ENCODE results near the gene FAM156A.
"Not testable (repeated sequence)": the region's sequence is repeated elsewhere in the genome, so short reads cannot be mapped to it uniquely, and the experiment has no call there.

FAM156A gene

GRCh38 chrX:52967922-52968321 is 9.6 kb upstream of the FAM156A start:
- in situ Hi-C loops (cut with HindIII; ENCODE audit: low sequenced_read_pairs) = not testable (repeated sequence)

- in situ Hi-C loops (cut with HindIII; ENCODE audit: low sequenced_read_pairs) = not testable (repeated sequence)
Observed at GRCh38 chrX:52966993-52967738, 8.8 kb upstream of the FAM156A start.

GRCh38 chrX:52958961-52959360 is 643 bp upstream of the FAM156A start:
- in situ Hi-C loops (cut with HindIII; ENCODE audit: low sequenced_read_pairs) = not testable (repeated sequence)

- in situ Hi-C loops (cut with HindIII; ENCODE audit: low sequenced_read_pairs) = not testable (repeated sequence)
Observed at GRCh38 chrX:52949884-52950283, 8.4 kb downstream of the FAM156A start.

GRCh38 chrX:52949325-52949724 is 9.0 kb downstream of the FAM156A start:
- in situ Hi-C loops (cut with HindIII; ENCODE audit: low sequenced_read_pairs) = not testable (repeated sequence)

GRCh38 chrX:52948265-52948664 is 10.1 kb downstream of the FAM156A start:
- in situ Hi-C loops (cut with HindIII; ENCODE audit: low sequenced_read_pairs) = not testable (repeated sequence)

GRCh38 chrX:52947501-52947900 is 10.8 kb downstream of the FAM156A start:
- in situ Hi-C loops (cut with HindIII; ENCODE audit: low sequenced_read_pairs) = not testable (repeated sequence)

GRCh38 chrX:52945838-52946494 is 12.4 kb downstream of the FAM156A start:
- in situ Hi-C loops (cut with HindIII; ENCODE audit: low sequenced_read_pairs) = not testable (repeated sequence)

- in situ Hi-C loops (cut with HindIII; ENCODE audit: low sequenced_read_pairs) = not testable (repeated sequence)
Observed at GRCh38 chrX:52941728-52942127, 16.6 kb downstream of the FAM156A start.

- in situ Hi-C loops (cut with HindIII; ENCODE audit: low sequenced_read_pairs) = not testable (repeated sequence)
Observed at GRCh38 chrX:52940704-52941103, 17.6 kb downstream of the FAM156A start.

- in situ Hi-C loops (cut with HindIII; ENCODE audit: low sequenced_read_pairs) = not testable (repeated sequence)
Observed at GRCh38 chrX:52935470-52935784, 22.9 kb downstream of the FAM156A start.

GRCh38 chrX:52934704-52935469 is 23.4 kb downstream of the FAM156A start:
- in situ Hi-C loops (cut with HindIII; ENCODE audit: low sequenced_read_pairs) = no loop called here

- in situ Hi-C loops (cut with HindIII; ENCODE audit: low sequenced_read_pairs) = no loop called here
Observed at GRCh38 chrX:52933976-52934703, 24.2 kb downstream of the FAM156A start.

- in situ Hi-C loops (cut with HindIII; ENCODE audit: low sequenced_read_pairs) = no loop called here
Observed at GRCh38 chrX:52933213-52933612, 25.1 kb downstream of the FAM156A start.

GRCh38 chrX:52930214-52930613 is 28.1 kb downstream of the FAM156A start:
- in situ Hi-C loops (cut with HindIII; ENCODE audit: low sequenced_read_pairs) = not testable (repeated sequence)

GRCh38 chrX:52923781-52924241 is 34.5 kb downstream of the FAM156A start:
- in situ Hi-C loops (cut with HindIII; ENCODE audit: low sequenced_read_pairs) = no loop called here

- in situ Hi-C loops (cut with HindIII; ENCODE audit: low sequenced_read_pairs) = not testable (repeated sequence)
Observed at GRCh38 chrX:52914704-52915103, 43.6 kb downstream of the FAM156A start.

- in situ Hi-C loops (cut with HindIII; ENCODE audit: low sequenced_read_pairs) = not testable (repeated sequence)
Observed at GRCh38 chrX:52913681-52914080, 44.6 kb downstream of the FAM156A start.

GRCh38 chrX:52909313-52909969 is 48.9 kb downstream of the FAM156A start:
- in situ Hi-C loops (cut with HindIII; ENCODE audit: low sequenced_read_pairs) = not testable (repeated sequence)

GRCh38 chrX:52907900-52908299 is 50.4 kb downstream of the FAM156A start:
- in situ Hi-C loops (cut with HindIII; ENCODE audit: low sequenced_read_pairs) = not testable (repeated sequence)

Measured in DLD1 (cell line).